ENCODE results near the gene NSF.
"Not testable (repeated sequence)": the region's sequence is repeated elsewhere in the genome, so short reads cannot be mapped to it uniquely, and the experiment has no call there.

DNA sequence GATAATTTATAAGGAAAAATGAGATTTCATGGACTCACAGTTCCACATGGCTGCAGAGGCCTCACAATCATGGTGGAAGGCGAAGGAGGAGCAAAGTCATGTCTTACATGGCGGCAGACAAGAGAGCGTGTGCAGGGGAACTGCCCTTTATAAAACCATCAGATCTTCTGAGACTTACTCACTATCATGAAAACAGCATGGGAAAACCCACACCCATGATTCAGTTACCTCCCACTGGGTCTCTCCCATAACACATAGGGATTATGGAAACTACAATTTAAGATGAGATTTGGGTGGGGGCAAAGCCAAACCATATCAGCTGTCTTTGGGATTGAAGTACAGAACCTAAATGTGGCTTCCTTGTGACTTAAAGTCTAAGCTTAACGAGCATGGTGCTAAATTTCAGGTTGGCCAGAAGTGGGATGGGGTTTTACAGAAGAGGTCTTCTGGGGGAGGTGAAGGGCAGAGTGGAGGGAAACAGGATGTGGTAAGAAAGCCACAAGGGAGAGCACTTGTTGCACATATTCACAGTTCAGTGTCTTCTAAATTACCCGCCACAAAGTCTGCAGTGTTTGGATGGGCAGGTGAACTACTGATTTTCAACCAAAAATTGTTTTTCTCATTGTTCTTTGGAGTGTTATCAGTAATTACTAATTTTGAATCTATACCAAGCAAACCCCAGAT is 38.4 kb downstream of the NSF start:
- TF ChIP-seq POLR2AphosphoS5 (IDR thresholded peaks at IDR 0.05), result not testable (repeated sequence)
- TF ChIP-seq, protein P1, sequence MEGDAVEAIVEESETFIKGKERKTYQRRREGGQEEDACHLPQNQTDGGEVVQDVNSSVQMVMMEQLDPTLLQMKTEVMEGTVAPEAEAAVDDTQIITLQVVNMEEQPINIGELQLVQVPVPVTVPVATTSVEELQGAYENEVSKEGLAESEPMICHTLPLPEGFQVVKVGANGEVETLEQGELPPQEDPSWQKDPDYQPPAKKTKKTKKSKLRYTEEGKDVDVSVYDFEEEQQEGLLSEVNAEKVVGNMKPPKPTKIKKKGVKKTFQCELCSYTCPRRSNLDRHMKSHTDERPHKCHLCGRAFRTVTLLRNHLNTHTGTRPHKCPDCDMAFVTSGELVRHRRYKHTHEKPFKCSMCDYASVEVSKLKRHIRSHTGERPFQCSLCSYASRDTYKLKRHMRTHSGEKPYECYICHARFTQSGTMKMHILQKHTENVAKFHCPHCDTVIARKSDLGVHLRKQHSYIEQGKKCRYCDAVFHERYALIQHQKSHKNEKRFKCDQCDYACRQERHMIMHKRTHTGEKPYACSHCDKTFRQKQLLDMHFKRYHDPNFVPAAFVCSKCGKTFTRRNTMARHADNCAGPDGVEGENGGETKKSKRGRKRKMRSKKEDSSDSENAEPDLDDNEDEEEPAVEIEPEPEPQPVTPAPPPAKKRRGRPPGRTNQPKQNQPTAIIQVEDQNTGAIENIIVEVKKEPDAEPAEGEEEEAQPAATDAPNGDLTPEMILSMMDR (IDR thresholded peaks at IDR 0.05), result not testable (repeated sequence)

All from transverse colon (tissue), 4 donors.